RWPE2 (cell line): ENCODE measurements around the gene OR2AG2.

Experiments
- ATAC-seq: fragments of 200-7000 bp; cut with Tn5 transposase; 3 replicates; pipeline ENCODE4 v1.9.1; 2021; ENCODE audit warnings: low read depth
- DNase-seq: peaks from one replicate; pipeline ENCODE4 v3.0.0-alpha.2; 2020; ENCODE audit warnings: low spot score
- H3K27ac ChIP-seq: fragments of 450-650 bp; 2 replicates; pipeline ENCODE4 v1.5.1; 2017; ENCODE audit warnings: mild to moderate bottlenecking; ENCODE audit not compliant: poor library complexity, severe bottlenecking
- H3K27me3 ChIP-seq: fragments of 250-450 bp; sonication (Bioruptor Pico); 2 replicates; pipeline ENCODE4 v1.5.1; 2021; ENCODE audit warnings: mild to moderate bottlenecking, moderate library complexity; ENCODE audit not compliant: insufficient read depth, poor library complexity, severe bottlenecking
- H3K36me3 ChIP-seq: fragments of 250-450 bp; sonication (Bioruptor Pico); 2 replicates; pipeline ENCODE4 v1.5.1; 2020; ENCODE audit warnings: low read depth, mild to moderate bottlenecking, moderate library complexity
- H3K4me1 ChIP-seq: fragments of 250-450 bp; sonication (Bioruptor Pico); 2 replicates; pipeline ENCODE4 v1.5.1; 2021; ENCODE audit warnings: mild to moderate bottlenecking, moderate library complexity; ENCODE audit not compliant: insufficient read depth, poor library complexity, severe bottlenecking
- H3K4me3 ChIP-seq: fragments of 250-450 bp; sonication (Bioruptor Pico); 2 replicates; pipeline ENCODE4 v1.5.1; 2021; ENCODE audit warnings: mild to moderate bottlenecking, moderate library complexity; ENCODE audit not compliant: severe bottlenecking
- H3K9me3 ChIP-seq: fragments of 250-450 bp; sonication (Bioruptor Pico); 2 replicates; pipeline ENCODE4 v1.5.1; 2021; ENCODE audit warnings: mild to moderate bottlenecking, moderate library complexity; ENCODE audit not compliant: severe bottlenecking
- TF ChIP-seq, protein P1 (sequence below): fragments of 450-650 bp; IDR thresholded peaks from one replicate; pipeline ENCODE4 v1.5.1; 2017; ENCODE audit warnings: mild to moderate bottlenecking, moderate library complexity; ENCODE audit not compliant: poor library complexity, severe bottlenecking

The OR2AG2 gene

DNA sequence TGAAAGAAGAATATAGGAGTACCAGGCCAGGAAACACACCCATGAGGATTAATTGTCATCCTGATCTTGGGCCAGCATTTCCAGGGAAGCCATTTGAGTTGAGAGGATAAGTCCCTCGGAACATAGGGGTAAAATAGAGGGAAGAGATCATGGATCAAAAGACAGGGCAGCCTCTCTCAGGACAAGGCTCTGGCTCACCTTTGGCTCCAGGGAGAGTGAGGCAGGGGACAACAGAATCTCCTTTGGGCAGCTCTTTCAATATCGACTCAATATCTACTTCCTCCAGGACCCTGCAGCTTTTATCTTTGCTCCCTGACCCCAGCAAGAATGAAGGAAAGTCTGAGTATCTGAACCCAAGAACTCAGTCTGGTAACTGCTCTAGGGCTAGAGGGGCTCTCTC lies 10.9 kb upstream of the OR2AG2 start, which contains the start of gene OR2AG1:
TSS of gene OR2AG1 (plus strand) at position 301 of the 400 bp plus-strand sequence. CDS start 2,018 bp downstream, outside the sequence.
- no peak for ATAC-seq

DNA sequence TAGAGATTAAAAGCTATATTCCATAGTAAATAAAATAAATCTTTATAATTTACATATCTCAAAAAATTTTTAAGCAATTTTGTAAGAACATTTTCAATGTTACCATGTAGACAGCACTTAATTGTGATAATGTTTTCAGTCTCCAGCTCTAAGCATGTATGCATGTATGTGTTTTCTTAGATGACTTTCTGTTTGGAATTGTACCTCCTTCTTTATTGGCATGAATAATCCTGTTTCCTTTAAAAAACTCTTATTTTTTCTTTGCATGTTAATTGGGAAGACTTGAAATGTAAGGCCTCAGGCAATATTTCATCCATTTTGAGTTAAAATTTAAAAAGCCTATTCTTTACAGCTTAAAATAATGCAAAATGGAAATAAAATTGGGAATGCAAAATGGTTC lies 9.1 kb upstream of the OR2AG2 start:
- no peaks in the 10 kb centered on the region for H3K9me3 ChIP-seq
- no peak for DNase-seq
- H3K4me1 ChIP-seq = no peaks in the 10 kb centered on the region
- no peak overlapping the region for H3K4me3 ChIP-seq
- ATAC-seq = no peak
- no peaks in the 10 kb centered on the region for H3K36me3 ChIP-seq
- H3K27me3 ChIP-seq = no peaks in the 10 kb centered on the region
- H3K27ac ChIP-seq = no peak overlapping the region
- TF ChIP-seq, protein P1, sequence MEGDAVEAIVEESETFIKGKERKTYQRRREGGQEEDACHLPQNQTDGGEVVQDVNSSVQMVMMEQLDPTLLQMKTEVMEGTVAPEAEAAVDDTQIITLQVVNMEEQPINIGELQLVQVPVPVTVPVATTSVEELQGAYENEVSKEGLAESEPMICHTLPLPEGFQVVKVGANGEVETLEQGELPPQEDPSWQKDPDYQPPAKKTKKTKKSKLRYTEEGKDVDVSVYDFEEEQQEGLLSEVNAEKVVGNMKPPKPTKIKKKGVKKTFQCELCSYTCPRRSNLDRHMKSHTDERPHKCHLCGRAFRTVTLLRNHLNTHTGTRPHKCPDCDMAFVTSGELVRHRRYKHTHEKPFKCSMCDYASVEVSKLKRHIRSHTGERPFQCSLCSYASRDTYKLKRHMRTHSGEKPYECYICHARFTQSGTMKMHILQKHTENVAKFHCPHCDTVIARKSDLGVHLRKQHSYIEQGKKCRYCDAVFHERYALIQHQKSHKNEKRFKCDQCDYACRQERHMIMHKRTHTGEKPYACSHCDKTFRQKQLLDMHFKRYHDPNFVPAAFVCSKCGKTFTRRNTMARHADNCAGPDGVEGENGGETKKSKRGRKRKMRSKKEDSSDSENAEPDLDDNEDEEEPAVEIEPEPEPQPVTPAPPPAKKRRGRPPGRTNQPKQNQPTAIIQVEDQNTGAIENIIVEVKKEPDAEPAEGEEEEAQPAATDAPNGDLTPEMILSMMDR = no peak

More for the DNA sequence above, 10.9 kb upstream of the OR2AG2 start, which contains the start of gene OR2AG1:
- H3K4me3 ChIP-seq = no peak within 1 kb of the TSS
- no peaks in the 10 kb centered on the region for H3K4me1 ChIP-seq
- H3K9me3 ChIP-seq = no peaks in the 10 kb centered on the region
- TF ChIP-seq, protein P1 = no peak
- H3K27me3 ChIP-seq = no peaks in the 10 kb centered on the region
- no peak within 1 kb of the TSS for H3K27ac ChIP-seq
- no peak for DNase-seq
- H3K36me3 ChIP-seq = no peaks in the 10 kb centered on the region

DNA sequence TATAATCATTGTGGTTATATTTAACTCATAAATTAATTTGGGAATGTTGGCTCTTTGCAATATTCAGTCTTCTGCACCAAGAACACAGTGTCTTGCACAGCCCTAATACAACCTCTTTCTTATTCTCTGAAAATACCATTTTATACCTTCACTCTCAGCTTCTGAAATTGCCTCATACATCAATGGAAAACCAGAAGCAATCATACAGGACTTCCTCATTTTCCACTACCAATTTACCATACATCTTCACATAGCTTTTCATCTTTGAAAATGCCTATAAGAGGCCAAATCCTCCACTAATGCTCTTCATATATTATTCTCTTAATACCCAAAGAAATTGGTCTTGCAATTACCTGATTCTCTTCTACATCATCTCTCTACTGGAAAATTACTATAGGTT lies 6.7 kb upstream of the OR2AG2 start:
- no peaks in the 10 kb centered on the region for H3K36me3 ChIP-seq
- no peaks in the 10 kb centered on the region for H3K9me3 ChIP-seq
- DNase-seq (no peak), ATAC-seq (no peak)
- no peaks in the 10 kb centered on the region for H3K27me3 ChIP-seq
- H3K4me1 ChIP-seq = no peaks in the 10 kb centered on the region
- TF ChIP-seq, protein P1 = no peak
- H3K4me3 ChIP-seq = no peak overlapping the region
- no peak overlapping the region for H3K27ac ChIP-seq

DNA sequence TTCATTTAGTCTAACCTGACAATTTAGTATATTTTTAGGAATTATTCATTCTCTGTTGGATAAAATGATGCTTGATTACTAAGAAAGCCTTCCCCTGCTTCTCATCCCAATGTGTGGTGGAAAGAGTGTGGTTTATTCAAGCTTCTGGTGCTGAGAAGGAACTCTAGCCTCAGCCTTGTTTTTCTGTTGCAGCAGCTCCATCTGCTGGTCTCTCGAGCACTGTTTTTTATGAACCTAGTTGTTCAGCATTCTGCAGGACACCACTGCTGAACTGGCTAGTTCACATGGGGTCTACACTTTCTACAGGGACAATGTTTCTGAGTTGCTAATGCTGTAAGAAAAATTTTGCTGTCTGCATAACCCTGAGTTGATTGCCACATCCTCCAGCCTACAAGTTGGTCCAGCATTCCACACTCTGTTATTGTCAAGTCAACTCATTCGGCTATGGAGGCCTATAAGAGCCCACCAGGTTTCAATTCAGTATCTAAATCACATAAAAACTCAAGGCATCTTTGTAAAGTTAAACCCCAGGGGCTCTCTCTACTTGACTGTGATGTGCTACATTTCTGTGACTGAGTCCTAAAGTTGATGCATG lies 14.3 kb downstream of the OR2AG2 start:
- peak; percentile 83 for ATAC-seq
- DNase-seq = no peak

DNA sequence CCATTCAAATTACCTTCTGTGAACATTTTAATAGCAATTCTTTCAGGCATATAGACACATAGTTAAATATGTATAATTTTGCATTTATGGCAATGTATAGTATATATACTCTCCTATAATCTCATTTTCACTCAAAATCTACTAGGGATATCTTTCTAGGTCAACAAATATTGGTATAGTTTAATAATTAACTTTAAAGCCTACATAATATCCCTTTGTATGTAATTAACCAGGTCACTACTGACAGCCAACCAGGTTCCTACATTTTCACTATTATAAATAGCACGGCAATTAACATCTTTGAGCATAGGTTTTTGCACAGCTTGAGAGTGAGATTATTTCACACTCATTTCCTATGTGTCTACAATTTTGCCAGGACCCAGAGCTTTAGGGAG lies 15.8 kb downstream of the OR2AG2 start:
- H3K27ac ChIP-seq = no peak overlapping the region
- no peaks in the 10 kb centered on the region for H3K4me1 ChIP-seq
- no peaks in the 10 kb centered on the region for H3K27me3 ChIP-seq
- no peak for ATAC-seq
- H3K9me3 ChIP-seq = no peaks in the 10 kb centered on the region
- DNase-seq = no peak
- H3K4me3 ChIP-seq = no peak overlapping the region
- TF ChIP-seq, protein P1 = no peak
- H3K36me3 ChIP-seq = no peaks in the 10 kb centered on the region

More for the DNA sequence above, 14.3 kb downstream of the OR2AG2 start:
- TF ChIP-seq, protein P1 = peak; percentile 76
- Histone ChIP-seq H3K4me3 (no peak overlapping the region), H3K27ac (no peak overlapping the region), H3K36me3 (no peaks in the 10 kb centered on the region), H3K27me3 (no peaks in the 10 kb centered on the region), H3K9me3 (no peaks in the 10 kb centered on the region), H3K4me1 (no peaks in the 10 kb centered on the region)
